GM12878 (cell line): ENCODE data around the gene NTM.

Experiments used
- BRCA1 ChIP-seq: IDR thresholded peaks from 2 replicates; pipeline ENCODE4 v1.6.1; 2011; ENCODE audit warnings: low read depth, low read length, improper control_type of control experiment
- CTCF ChIP-seq, 3 experiments: IDR thresholded peaks in 2 of 3; conservative IDR thresholded peaks in 1 of 3; 2 replicates each; pipeline ENCODE4 v1.5.1; 2011; ENCODE audit warnings: low read depth in 3 of 3, low read length in 3 of 3, mild to moderate bottlenecking in 3 of 3, control low read depth in 2 of 3, moderate library complexity in 2 of 3, inconsistent platforms in 1 of 3, mixed read lengths in 1 of 3; ENCODE audit not compliant: control insufficient read depth in 2 of 3, insufficient read depth in 1 of 3; ENCODE audit errors: extremely low read depth in 1 of 3
- E2F8 ChIP-seq: fragments of 450-650 bp; IDR thresholded peaks from 2 replicates; pipeline ENCODE4 v1.6.1; 2018; ENCODE audit warnings: mild to moderate bottlenecking, low read depth, moderate library complexity; ENCODE audit not compliant: partially characterized antibody
- EZH2 ChIP-seq: IDR thresholded peaks from 2 replicates; pipeline ENCODE4 v1.6.1; 2012; ENCODE audit warnings: low read depth, mild to moderate bottlenecking, control low read depth, inconsistent platforms, low read length, borderline replicate concordance; ENCODE audit not compliant: control insufficient read depth
- FOXK2 ChIP-seq: fragments of 450-650 bp; IDR thresholded peaks from 2 replicates; pipeline ENCODE4 v1.6.1; 2017; ENCODE audit warnings: mild to moderate bottlenecking, moderate library complexity
- HDAC6 ChIP-seq: fragments of 200-600 bp; sonication (generic); IDR thresholded peaks from one replicate; pipeline ENCODE4 v1.8.0; 2017; ENCODE audit warnings: antibody characterized with exemption; ENCODE audit not compliant: unreplicated experiment
- POLR2AphosphoS5 ChIP-seq: IDR thresholded peaks from 2 replicates; pipeline ENCODE4 v1.6.1; 2011; ENCODE audit warnings: mild to moderate bottlenecking, low read length, inconsistent platforms
- SIN3A ChIP-seq: IDR thresholded peaks from 2 replicates; pipeline ENCODE4 v1.6.1; 2012; ENCODE audit warnings: low read depth, low read length, improper control_type of control experiment
- SMC3 ChIP-seq: IDR thresholded peaks from 2 replicates; pipeline ENCODE4 v1.6.1; 2011; ENCODE audit warnings: low read length, improper control_type of control experiment, borderline replicate concordance
- TBL1XR1 ChIP-seq: IDR thresholded peaks from 2 replicates; pipeline ENCODE4 v1.6.1; 2012; ENCODE audit warnings: low read depth, low read length, improper control_type of control experiment
- TCF12 ChIP-seq: IDR thresholded peaks from 2 replicates; pipeline ENCODE4 v1.6.1; 2011; ENCODE audit warnings: low read depth, mild to moderate bottlenecking, low read length

- TF ChIP-seq CTCF (IDR thresholded peaks at IDR 0.05 in 2 of 3, conservative IDR thresholded peaks at IDR 0.05 in 1 of 3; ENCODE audit: control insufficient read depth in 2 of 3, extremely low read depth in 1 of 3, insufficient read depth in 1 of 3, low read depth in 3 of 3, low read length in 3 of 3): no peak
- no peak for TF ChIP-seq HDAC6
- no peak for TF ChIP-seq POLR2AphosphoS5
- TF ChIP-seq SIN3A: no peak
- no peak for TF ChIP-seq BRCA1
- no peak for TF ChIP-seq FOXK2
- no peak for TF ChIP-seq E2F8
- no peak for TF ChIP-seq SMC3
- no peak for TF ChIP-seq TCF12
- no peak for TF ChIP-seq EZH2
- TF ChIP-seq TBL1XR1: no peak
These were observed 489.3 kb downstream of the NTM start for GRCh38 chr11:131859538-131860210.
